ENCODE results near the gene MORN3. TPM values are rescaled to one million over a fixed set of nuclear protein-coding genes. Genes with fewer than 3 reads are reported as not detected.

Gene MORN3
- total and polyA plus RNA-seq, 12 donors, result 0.05 to 0.41 (median 0.25) TPM; not detected in 5

DNA sequence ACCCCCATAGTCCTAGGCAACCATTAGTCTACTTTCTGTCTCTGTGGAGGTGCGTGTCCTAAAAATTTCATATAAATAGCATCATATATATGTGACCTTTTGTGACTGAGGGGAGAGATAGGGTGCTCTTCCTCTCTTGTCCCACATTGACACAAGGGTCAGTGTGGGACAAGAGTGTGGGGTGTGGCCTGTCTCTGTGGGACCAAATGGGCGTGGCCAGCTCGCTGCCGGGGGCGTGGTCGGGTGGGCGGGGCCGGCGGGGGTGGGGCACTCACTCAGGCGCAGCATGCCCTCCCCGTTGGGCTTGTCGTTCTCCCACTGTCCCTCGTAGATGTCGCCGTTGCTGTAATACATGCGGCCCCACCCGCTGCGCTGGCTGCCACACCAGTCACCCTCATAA, 15.5 kb downstream of the MORN3 start:
- Histone ChIP-seq H3K27ac (no peak overlapping the region), H3K4me1 (replicated peaks in 1 of 2) (no peaks in the 10 kb centered on the region), H3K9me3 (replicated peaks in 1 of 3) (no peaks in the 10 kb centered on the region), H3K4me3 (no peak overlapping the region), H3K36me3 (replicated peaks in 1 of 2) (no peaks in the 10 kb centered on the region), H3K27me3 (no peaks in the 10 kb centered on the region)
- DNase-seq, result no peak
- no peak for TF ChIP-seq POLR2A (IDR thresholded peaks at IDR 0.05)
- 60 to 96% (median 75%) methylated on average over 7 to 18 of the region's 18 CpGs for WGBS, 4 donors
- intact Hi-C loops (cut with DNase I), result no loop called here

DNA sequence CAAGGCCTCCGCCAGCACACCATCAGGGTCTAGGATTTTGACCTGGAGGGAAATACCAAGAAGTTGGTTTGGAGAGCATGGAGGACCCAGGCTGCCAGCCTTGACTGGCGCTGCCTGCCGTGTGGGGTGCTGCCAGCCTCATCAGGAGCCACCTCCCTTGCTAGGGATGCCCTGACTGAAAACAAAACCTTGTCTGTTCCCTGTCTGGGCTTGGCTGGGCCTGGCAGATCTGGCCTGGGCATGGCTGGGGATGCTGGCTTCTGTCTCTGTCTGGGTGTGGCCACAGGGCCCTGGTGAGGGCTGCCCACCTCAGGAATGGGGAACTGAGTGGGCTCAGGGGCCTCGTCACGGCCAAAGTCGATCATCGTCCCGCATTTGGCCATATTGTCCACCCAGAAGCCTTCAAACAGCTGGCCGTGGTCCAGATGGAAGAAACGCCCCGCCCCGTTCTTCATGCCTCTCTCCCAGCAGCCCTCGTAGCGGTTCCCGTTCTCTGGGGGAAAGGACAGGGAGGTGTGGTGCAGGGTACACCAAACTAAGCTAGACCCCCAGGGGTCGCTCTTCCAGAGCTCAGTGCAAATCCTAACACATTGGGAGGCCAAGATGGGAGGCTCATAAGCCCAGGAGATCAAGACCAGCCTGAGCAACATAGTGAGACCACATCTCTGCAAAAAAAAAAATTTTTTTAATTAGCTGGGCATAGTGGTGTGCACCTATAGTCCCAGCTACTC, 16.5 kb downstream of the MORN3 start:
- no peak for DNase-seq
- Histone ChIP-seq H3K27ac (no peak overlapping the region), H3K27me3 (no peaks in the 10 kb centered on the region), H3K36me3 (replicated peaks in 1 of 2) (no peaks in the 10 kb centered on the region), H3K9me3 (replicated peaks in 1 of 3) (no peaks in the 10 kb centered on the region), H3K4me1 (replicated peaks in 1 of 2) (no peaks in the 10 kb centered on the region), H3K4me3 (no peak overlapping the region)
- intact Hi-C loops (cut with DNase I), result no loop called here
- TF ChIP-seq, protein P1, sequence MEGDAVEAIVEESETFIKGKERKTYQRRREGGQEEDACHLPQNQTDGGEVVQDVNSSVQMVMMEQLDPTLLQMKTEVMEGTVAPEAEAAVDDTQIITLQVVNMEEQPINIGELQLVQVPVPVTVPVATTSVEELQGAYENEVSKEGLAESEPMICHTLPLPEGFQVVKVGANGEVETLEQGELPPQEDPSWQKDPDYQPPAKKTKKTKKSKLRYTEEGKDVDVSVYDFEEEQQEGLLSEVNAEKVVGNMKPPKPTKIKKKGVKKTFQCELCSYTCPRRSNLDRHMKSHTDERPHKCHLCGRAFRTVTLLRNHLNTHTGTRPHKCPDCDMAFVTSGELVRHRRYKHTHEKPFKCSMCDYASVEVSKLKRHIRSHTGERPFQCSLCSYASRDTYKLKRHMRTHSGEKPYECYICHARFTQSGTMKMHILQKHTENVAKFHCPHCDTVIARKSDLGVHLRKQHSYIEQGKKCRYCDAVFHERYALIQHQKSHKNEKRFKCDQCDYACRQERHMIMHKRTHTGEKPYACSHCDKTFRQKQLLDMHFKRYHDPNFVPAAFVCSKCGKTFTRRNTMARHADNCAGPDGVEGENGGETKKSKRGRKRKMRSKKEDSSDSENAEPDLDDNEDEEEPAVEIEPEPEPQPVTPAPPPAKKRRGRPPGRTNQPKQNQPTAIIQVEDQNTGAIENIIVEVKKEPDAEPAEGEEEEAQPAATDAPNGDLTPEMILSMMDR (IDR thresholded peaks at IDR 0.05), result no peak
- TF ChIP-seq POLR2A (IDR thresholded peaks at IDR 0.05), result no peak
- 77 to 89% (median 83%) methylated on average over 11 to 16 of the region's 16 CpGs for WGBS, 4 donors

DNA sequence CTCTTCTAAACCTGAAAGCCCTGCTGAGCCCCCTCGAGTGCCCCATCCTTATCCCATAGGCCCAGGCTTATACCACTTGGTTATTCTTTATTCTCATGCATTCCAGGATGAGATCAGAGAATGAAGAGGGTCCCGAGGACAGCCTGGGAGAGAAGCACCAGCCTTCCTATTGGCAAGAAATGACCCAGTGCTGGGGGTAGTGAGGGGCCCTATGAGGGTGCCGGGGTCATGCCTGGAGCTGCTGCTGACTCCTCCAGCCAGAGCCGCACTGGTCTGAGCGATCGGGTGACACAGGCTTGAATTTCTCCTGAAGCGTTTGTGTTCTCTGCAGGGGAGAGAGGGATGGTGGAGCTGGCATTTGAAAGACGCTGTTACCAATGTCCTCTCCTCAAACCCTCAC, 18.1 kb downstream of the MORN3 start:
- 78 to 81% (median 80%) methylated on average over 8 of the region's 8 CpGs for WGBS, 4 donors
- intact Hi-C loops (cut with DNase I), result no loop called here
- H3K36me3 ChIP-seq (replicated peaks in 1 of 2), result no peaks in the 10 kb centered on the region
- no peaks in the 10 kb centered on the region for H3K4me1 ChIP-seq (replicated peaks in 1 of 2)
- H3K27ac ChIP-seq, result no peak overlapping the region
- no peaks in the 10 kb centered on the region for H3K27me3 ChIP-seq
- H3K9me3 ChIP-seq (replicated peaks in 1 of 3), result no peaks in the 10 kb centered on the region
- TF ChIP-seq, protein P1 (IDR thresholded peaks at IDR 0.05), result no peak
- TF ChIP-seq POLR2A (IDR thresholded peaks at IDR 0.05), result no peak
- H3K4me3 ChIP-seq, result no peak overlapping the region
- DNase-seq, result no peak

DNA sequence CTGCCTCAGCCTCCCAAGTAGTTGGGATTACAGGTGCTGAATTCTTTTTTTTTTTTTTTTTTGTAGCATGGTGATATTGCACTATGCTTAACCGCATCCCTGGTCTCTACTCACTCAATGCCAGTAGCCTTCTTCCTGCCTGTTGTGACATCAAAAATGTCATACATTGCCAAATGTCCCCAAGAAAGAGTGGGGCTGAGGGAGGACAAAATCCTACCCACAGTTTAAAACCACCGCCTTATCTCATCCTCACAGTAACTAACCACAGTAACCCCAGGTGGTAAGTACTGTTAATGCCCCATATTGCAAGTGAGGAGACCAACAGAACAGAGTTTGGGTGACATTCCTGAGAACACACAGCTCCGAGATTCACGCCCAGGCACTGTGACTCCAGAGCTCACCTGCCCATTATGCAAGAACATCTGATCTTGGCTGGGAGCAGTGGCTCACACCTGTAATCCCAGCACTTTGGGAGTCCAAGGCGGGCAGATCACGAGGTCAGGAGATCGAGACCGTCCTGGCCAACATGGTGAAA, 19.6 kb downstream of the MORN3 start:
- H3K36me3 ChIP-seq (replicated peaks in 1 of 2), result no peaks in the 10 kb centered on the region
- H3K27ac ChIP-seq, result no peak overlapping the region
- DNase-seq, result no peak
- WGBS, 4 donors, result 83 to 91% (median 90%) methylated on average over 4 to 8 of the region's 8 CpGs
- H3K9me3 ChIP-seq (replicated peaks in 1 of 3), result no peaks in the 10 kb centered on the region
- no peak overlapping the region for H3K4me3 ChIP-seq
- no peaks in the 10 kb centered on the region for H3K4me1 ChIP-seq (replicated peaks in 1 of 2)
- intact Hi-C loops (cut with DNase I), result no loop called here
- TF ChIP-seq POLR2A (IDR thresholded peaks at IDR 0.05), result no peak
- TF ChIP-seq, protein P1 (IDR thresholded peaks at IDR 0.05), result no peak
- H3K27me3 ChIP-seq, result no peaks in the 10 kb centered on the region

DNA sequence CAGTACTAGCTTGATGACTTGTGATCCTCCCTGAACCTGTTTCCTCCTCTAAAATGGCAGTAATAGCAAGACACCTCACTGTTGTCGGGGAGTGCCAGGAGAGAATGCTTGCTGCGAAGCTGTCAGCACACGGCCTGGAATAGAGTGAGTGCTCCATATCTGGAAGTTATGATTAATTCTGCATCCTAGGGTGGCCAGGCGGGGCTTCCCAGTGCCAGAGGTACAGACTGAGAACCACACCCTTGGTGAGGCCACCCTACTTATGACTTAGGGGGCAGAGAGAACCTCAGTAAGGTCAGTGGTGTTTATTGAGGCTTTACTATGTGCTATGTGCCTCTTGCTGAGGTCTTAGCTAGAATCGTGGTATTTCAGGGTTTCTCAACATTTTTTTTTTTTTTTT, 20.1 kb downstream of the MORN3 start:
- no peak for TF ChIP-seq POLR2A (IDR thresholded peaks at IDR 0.05)
- TF ChIP-seq, protein P1 (IDR thresholded peaks at IDR 0.05), result no peak

More for the DNA sequence above, 20.1 kb downstream of the MORN3 start:
- Histone ChIP-seq H3K9me3 (replicated peaks in 1 of 3) (no peaks in the 10 kb centered on the region), H3K27ac (no peak overlapping the region), H3K36me3 (replicated peaks in 1 of 2) (no peaks in the 10 kb centered on the region), H3K4me3 (no peak overlapping the region), H3K4me1 (replicated peaks in 1 of 2) (no peaks in the 10 kb centered on the region), H3K27me3 (no peaks in the 10 kb centered on the region)
- 78 to 89% (median 85%) methylated on average over 4 to 5 of the region's 5 CpGs for WGBS, 4 donors
- intact Hi-C loops (cut with DNase I), result no loop called here
- no peak for DNase-seq

Measured in adrenal gland (tissue), 12 donors.